Activated CD8-positive, alpha-beta T cell treated with anti-CD3 and anti-CD28 coated beads for 36 hours (primary cell): ENCODE data around the gene APBA1. TPM values are rescaled to one million over a fixed set of nuclear protein-coding genes. Genes with fewer than 3 reads are reported as not detected.

Source experiments
- ATAC-seq: fragments of 200-7000 bp; cut with Tn5 transposase; one replicate; pipeline ENCODE4 v1.10.0; 2021; ENCODE audit warnings: mild to moderate bottlenecking, moderate library complexity
- CTCF ChIA-PET: fragments of 350-600 bp; sonication (Branson Sonifier 250); formaldehyde crosslinking; loops from one replicate; lab custom pipeline; 2021; ENCODE audit warnings: antibody characterized with exemption; lab: Charles Lee
- POLR2A ChIA-PET: fragments of 350-600 bp; sonication (Branson Sonifier 250); formaldehyde crosslinking; loops from one replicate; lab custom pipeline; 2021; ENCODE audit warnings: antibody characterized with exemption; lab: Charles Lee
- DNase-seq: peaks from one replicate; pipeline ENCODE4 v3.0.0-alpha.2; 2020
- H3K27ac Mint-ChIP-seq: one replicate; pipeline ENCODE4 v1.8.0; 2021; ENCODE audit warnings: mild to moderate bottlenecking, mixed read lengths
- H3K27me3 Mint-ChIP-seq: one replicate; pipeline ENCODE4 v1.8.0; 2021; ENCODE audit warnings: mixed read lengths
- H3K36me3 Mint-ChIP-seq: one replicate; pipeline ENCODE4 v1.8.0; 2021; ENCODE audit warnings: low read depth, mixed read lengths
- H3K4me1 Mint-ChIP-seq: one replicate; pipeline ENCODE4 v1.8.0; 2021; ENCODE audit warnings: low read depth, mixed read lengths
- H3K4me3 Mint-ChIP-seq: one replicate; pipeline ENCODE4 v1.8.0; 2021; ENCODE audit warnings: mild to moderate bottlenecking, moderate library complexity, mixed read lengths
- H3K9me3 Mint-ChIP-seq: one replicate; pipeline ENCODE4 v1.8.0; 2021; ENCODE audit warnings: mixed read lengths
- CTCF ChIP-seq: fragments of 200-600 bp; IDR thresholded peaks from one replicate; pipeline ENCODE4 v1.8.0; 2022; ENCODE audit warnings: antibody characterized with exemption, mild to moderate bottlenecking
- intact Hi-C: fragments of 100-400 bp; cut with micrococcal nuclease; formaldehyde crosslinking; loops from one replicate; pipeline ENCODE4 v1.10.0; 2022
- total RNA-seq, 2 experiments: library from RNA; stranded (reverse); gene quantifications; one replicate each; pipeline ENCODE4 v1.2.3, GENCODE V29; 2021

Gene APBA1
- total RNA-seq, 2 experiments from 2014 or later: 0.07 TPM; not detected in 1

GRCh38 chr9:69609156-69609555 lies 63.0 kb downstream of the APBA1 start:
- DNase-seq (no peak), ATAC-seq (no peak)
- H3K9me3 Mint-ChIP-seq: peaks cover 4% of the 10 kb centered on the region
- intact Hi-C loops: no loop called here
- no peak for TF ChIP-seq CTCF
- CTCF ChIA-PET: no interaction called here
- H3K4me3 Mint-ChIP-seq: no peak overlapping the region
- no peaks in the 10 kb centered on the region for H3K4me1 Mint-ChIP-seq
- H3K27me3 Mint-ChIP-seq: peaks cover 4% of the 10 kb centered on the region
- no peak overlapping the region for H3K27ac Mint-ChIP-seq
- no peaks in the 10 kb centered on the region for H3K36me3 Mint-ChIP-seq
- POLR2A ChIA-PET: no interaction called here

DNA sequence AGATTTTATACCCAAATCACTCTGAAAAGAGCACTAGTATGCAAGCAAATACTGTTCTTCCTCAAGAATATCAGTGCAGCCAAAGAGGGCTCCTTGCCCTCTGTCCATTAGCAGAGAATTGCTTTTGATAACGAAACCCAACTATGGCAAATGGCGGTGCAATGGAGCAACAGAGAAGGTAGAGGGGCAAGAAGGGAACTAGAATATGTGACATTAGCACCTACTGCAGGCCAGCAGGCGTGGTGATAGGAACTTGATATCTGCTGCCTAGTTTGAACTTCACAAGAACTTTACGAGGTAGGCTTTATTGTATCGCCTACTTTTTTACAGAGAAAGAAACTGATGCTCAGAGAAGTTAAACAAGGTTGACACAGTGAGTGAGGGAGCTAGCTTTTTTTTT lies 66.1 kb downstream of the APBA1 start:
- Mint-ChIP-seq H3K27ac (no peak overlapping the region), H3K4me1 (no peaks in the 10 kb centered on the region), H3K4me3 (no peak overlapping the region), H3K27me3 (peaks cover 4% of the 10 kb centered on the region), H3K9me3 (peaks cover 4% of the 10 kb centered on the region), H3K36me3 (no peaks in the 10 kb centered on the region)
- ChIA-PET POLR2A (no interaction called here), CTCF (no interaction called here)
- TF ChIP-seq CTCF: no peak
- no peak for ATAC-seq
- no peak for DNase-seq
- intact Hi-C loops: no loop called here

DNA sequence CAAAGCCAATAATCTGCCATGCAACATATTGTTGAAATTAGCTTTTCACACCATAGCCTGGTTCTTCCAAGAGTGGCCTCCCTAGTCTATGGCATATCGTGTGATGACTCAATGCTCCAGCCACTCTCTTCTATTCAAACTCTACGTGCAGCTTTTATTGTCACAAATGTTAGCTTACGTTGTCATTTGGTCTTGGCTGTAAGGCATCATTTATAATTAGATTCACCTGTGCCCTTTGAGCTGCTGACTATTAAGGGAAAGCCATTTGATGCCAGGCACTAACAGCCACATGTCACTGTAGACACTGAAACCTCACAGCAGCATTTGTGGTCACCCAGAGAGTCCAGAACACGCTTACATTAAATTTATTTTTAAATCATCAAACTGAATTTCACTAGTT lies 66.8 kb downstream of the APBA1 start:
- no peaks in the 10 kb centered on the region for H3K4me1 Mint-ChIP-seq
- no peak overlapping the region for H3K4me3 Mint-ChIP-seq
- ATAC-seq (no peak), DNase-seq (no peak)
- POLR2A ChIA-PET: interaction anchor here (0.6 to 0.7 kb wide), 2 partner anchors 9 to 67 kb away, joined by 4 read pairs; no protein-coding TSS in a partner anchor
- H3K27me3 Mint-ChIP-seq: peaks cover 4% of the 10 kb centered on the region
- intact Hi-C loops: no loop called here
- CTCF ChIA-PET: no interaction called here
- no peak for TF ChIP-seq CTCF
- H3K9me3 Mint-ChIP-seq: peaks cover 4% of the 10 kb centered on the region
- H3K36me3 Mint-ChIP-seq: no peaks in the 10 kb centered on the region
- no peak overlapping the region for H3K27ac Mint-ChIP-seq

DNA sequence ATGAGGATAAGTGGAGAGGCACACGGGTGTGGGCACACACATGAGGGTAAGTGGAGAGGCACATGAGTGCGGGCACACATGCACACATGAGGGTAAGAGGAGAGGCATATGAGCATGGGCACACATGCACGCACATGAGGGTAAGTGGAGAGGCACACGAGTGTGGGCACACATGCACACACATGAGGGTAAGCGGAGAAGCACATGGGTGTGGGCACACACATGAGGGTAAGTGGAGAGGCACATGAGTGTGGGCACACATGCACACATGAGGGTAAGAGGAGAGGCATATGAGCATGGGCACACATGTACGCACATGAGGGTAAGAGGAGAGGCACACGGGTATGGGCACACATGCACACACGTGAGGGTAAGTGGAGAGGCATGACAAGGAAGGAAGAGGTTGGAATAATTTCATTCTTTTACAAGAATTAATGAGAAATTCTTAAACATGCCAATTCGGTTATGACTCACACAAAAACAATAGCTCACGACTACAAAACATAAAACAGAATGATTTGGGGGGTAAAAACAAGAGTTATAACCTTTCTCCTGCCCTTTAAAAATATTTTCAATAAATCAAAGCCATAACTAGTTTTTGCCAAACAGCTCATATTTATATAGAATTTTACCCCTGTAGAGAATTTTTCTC lies 67.5 kb downstream of the APBA1 start:
- ChIA-PET POLR2A (interaction anchor here (0.6 to 0.7 kb wide), 2 partner anchors 9 to 66 kb away, joined by 4 read pairs; no protein-coding TSS in a partner anchor), CTCF (no interaction called here)
- Mint-ChIP-seq H3K36me3 (no peaks in the 10 kb centered on the region), H3K4me1 (no peaks in the 10 kb centered on the region), H3K9me3 (peaks cover 4% of the 10 kb centered on the region), H3K27ac (no peak overlapping the region), H3K4me3 (no peak overlapping the region), H3K27me3 (peaks cover 4% of the 10 kb centered on the region)
- DNase-seq (no peak), ATAC-seq (no peak)
- TF ChIP-seq CTCF: no peak
- intact Hi-C loops: no loop called here

- ChIA-PET POLR2A (no interaction called here), CTCF (no interaction called here)
- Mint-ChIP-seq H3K27ac (no peak overlapping the region), H3K9me3 (peaks cover 4% of the 10 kb centered on the region), H3K4me1 (no peaks in the 10 kb centered on the region), H3K4me3 (no peak overlapping the region), H3K36me3 (no peaks in the 10 kb centered on the region), H3K27me3 (peaks cover 8% of the 10 kb centered on the region)
- ATAC-seq: no peak
- no peak for TF ChIP-seq CTCF
- no peak for DNase-seq
- intact Hi-C loops: no loop called here
These were observed 68.5 kb downstream of the APBA1 start for GRCh38 chr9:69603656-69604055.
